Right ventricle myocardium inferior (tissue), 1 donor: ENCODE results near the gene SHISAL2A. TPM values are rescaled to one million over a fixed set of nuclear protein-coding genes. Genes with fewer than 3 reads are reported as not detected.

Experiments
- ATAC-seq: fragments of 200-7000 bp; cut with Tn5 transposase; one replicate; pipeline ENCODE4 v1.9.1; 2020; ENCODE audit warnings: mild to moderate bottlenecking, moderate library complexity
- DNase-seq: peaks from one replicate; pipeline ENCODE4 v3.0.0; 2021; ENCODE audit errors: missing footprints
- intact Hi-C: fragments of 100-400 bp; cut with DNase I; formaldehyde crosslinking; loops from one replicate; pipeline ENCODE4 v1.11.0; 2022
- total RNA-seq: library from RNA; stranded (reverse); fragmentation: NEBNext Ultra II Directional; extraction: Animal tissue kit (Norgen Biotek cat#: 25700); gene quantifications from one replicate; pipeline ENCODE4 v1.2.1, GENCODE V29; 2021
- donor health status: DM: no; HTN: yes; CAD: no; lungs with severe emphysema.

Gene SHISAL2A
- total RNA-seq, 1 donor from 2014 or later: not detected

GRCh38 chr1:52651904-52652303 lies 18.9 kb downstream of the SHISAL2A start:
- intact Hi-C loops: no loop called here
- DNase-seq (no peak), ATAC-seq (no peak)

DNA sequence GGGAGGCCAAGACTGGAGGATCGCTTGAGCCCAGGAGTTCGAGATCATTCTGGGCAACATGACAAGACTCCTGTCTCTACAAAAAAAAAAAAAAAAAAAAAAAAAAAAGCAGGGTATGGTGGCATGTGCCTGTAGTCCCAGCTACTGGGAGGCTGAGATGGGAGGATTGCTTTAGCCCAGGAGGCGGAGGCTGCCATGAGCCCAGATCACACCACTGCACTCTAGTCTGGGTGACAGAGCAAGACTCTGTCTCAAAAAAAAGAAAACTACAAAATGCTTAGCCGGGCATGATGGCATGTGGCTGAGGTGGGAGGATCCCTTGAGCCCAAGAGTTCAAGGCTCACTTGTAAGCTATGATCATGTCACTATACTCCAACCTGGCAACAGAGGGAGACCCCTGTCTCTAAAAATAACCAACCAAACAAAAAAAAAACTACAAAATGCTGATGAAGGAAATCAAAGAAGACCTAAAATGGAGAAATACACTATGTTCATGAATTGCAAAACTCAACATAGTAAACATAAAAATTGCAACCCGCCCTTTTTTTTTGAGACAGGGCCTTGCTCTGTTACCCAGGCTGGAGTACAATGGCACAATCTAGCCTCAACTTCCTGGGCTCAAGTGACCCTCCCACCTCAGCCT lies 20.4 kb downstream of the SHISAL2A start:
- no peak for ATAC-seq
- intact Hi-C loops: no loop called here

GRCh38 chr1:52654063-52654462 lies 21.1 kb downstream of the SHISAL2A start:
- no peak for DNase-seq
- ATAC-seq: no peak
- intact Hi-C loops: no loop called here

More for the DNA sequence above, 20.4 kb downstream of the SHISAL2A start:
- DNase-seq: no peak

- ATAC-seq (no peak), DNase-seq (no peak)
Observed at GRCh38 chr1:52657702-52658101, 24.7 kb downstream of the SHISAL2A start.

DNA sequence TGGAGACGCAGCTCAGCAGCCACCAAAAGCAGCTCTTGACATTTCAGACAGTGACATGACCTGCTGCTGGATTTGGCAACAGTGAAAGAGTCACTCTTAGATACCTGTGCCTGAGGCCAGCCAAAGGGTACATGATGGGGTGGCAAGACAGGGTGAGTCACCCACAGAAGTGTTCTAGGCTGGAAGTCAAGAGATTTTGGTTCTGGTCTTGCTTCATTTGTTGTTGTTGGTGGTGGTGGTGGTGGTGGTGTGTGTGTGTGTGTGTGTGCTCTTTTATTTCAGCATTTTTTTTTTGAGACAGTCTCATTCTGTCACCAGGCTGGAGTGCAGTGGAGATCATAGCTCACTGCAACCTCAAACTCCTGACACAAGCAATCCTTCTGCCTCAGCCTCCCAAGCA lies 25.8 kb downstream of the SHISAL2A start:
- intact Hi-C loops: no loop called here
- no peak for DNase-seq
- peak; percentile 50 for ATAC-seq

More at GRCh38 chr1:52657702-52658101, 24.7 kb downstream of the SHISAL2A start:
- intact Hi-C loops: no loop called here

DNA sequence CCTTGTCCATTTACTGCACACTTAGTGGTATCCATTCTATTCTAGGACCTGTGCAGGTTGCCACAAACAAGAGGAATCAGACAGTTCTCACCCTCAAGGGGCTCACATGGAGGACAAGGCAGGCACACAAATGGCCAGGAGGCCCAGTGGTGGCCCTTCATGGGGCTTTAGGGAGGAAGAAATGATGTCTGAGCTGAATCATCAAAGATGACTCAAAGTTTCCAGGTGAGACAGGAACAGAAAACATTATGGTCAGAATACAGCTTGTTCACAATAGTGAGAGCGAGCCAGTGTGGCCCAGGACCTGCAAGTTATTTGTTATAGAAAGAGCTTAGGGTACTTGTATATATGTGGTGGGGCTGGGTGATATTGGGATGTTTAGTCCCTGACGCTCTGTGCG lies 26.4 kb downstream of the SHISAL2A start:
- ATAC-seq (no peak), DNase-seq (no peak)
- intact Hi-C loops: no loop called here

DNA sequence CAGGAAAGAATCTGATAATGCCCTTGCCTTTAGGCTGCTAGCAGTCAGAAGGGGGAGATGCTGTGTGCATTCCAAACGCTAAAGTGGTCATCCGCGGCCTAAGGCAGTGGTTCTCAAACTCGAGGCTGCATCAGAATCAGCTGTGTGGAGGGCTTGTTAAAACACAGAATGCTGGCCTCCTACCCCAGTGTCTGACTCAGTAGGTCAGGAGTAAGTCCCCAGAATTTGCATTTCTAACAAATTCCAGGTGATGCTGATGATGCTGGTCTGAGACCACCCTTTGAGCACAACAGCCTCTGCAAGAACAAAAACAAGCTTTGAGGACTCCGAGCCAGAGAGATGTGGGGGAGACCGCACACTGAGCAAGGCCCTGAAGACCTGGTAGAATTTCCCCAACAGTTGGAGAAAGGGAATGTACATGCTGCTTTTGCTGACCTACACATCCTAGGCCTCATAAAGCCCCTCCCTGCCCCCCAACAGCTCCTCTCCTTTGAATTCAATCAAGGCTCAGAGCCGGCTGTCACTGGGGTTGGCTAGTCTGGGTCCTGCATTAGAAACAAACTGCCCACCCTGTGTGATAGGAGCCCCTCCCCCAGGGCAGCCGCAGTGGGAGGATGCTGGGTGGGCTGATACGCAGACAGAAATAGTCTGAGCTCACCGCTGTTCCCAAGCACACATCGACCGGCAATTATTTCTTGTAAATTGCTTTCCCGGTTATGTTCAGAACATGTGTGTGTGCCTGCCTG lies 27.1 kb downstream of the SHISAL2A start:
- ATAC-seq: no peak
- intact Hi-C loops: no loop called here
- no peak for DNase-seq

- ATAC-seq: no peak
- no peak for DNase-seq
- intact Hi-C loops: no loop called here
Observed at GRCh38 chr1:52660807-52661206, 27.8 kb downstream of the SHISAL2A start.

- DNase-seq (no peak), ATAC-seq (no peak)
- intact Hi-C loops: no loop called here
Observed at GRCh38 chr1:52662645-52663313, 29.8 kb downstream of the SHISAL2A start.

DNA sequence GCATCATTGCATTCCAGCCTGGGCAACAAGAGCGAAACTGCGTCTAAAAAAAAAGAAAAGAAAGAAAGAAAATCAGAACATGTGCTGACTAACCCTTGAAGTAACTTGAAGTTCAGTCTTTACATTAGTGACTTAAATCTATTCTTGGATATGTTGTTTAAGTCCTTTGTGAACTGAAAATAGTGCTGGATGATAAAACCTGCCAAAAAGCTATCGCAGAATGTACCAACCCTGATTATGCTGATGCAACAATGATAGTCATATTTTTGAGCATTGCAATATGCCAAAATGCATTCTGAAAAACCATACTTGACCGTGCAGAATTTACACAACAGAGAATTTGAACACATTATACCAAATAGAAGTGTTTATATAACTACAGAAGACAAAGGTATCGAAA lies 30.7 kb downstream of the SHISAL2A start:
- no peak for DNase-seq
- intact Hi-C loops: no loop called here
- no peak for ATAC-seq

GRCh38 chr1:52665006-52665941 lies 32.3 kb downstream of the SHISAL2A start:
- DNase-seq (no peak), ATAC-seq (no peak)
- intact Hi-C loops: no loop called here

GRCh38 chr1:52667290-52667689 lies 34.3 kb downstream of the SHISAL2A start:
- ATAC-seq: no peak
- intact Hi-C loops: no loop called here
- no peak for DNase-seq

GRCh38 chr1:52667984-52668383 lies 35.0 kb downstream of the SHISAL2A start:
- no peak for ATAC-seq
- DNase-seq: no peak
- intact Hi-C loops: no loop called here

GRCh38 chr1:52668711-52669110 lies 35.7 kb downstream of the SHISAL2A start:
- DNase-seq (no peak), ATAC-seq (no peak)
- intact Hi-C loops: no loop called here

DNA sequence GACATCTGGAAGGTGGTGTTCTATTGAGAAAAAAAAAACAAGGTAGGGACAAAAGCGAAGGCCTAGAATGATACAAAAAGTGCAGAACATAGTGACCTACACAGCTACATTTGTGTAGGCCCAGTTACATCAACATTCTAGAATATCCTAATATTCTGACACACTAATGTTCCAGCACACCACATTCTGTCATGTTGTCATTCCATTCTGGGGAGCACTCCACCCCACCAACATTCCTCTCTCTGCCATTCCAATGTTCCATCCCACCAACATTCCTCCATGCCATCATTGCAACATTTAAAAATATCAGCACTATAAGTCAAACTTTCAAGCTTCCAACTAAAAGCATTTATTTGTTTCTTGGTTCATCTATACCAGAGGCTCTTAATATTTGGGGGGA lies 36.7 kb downstream of the SHISAL2A start:
- DNase-seq (no peak), ATAC-seq (no peak)
- intact Hi-C loops: loop anchor here (10.0 kb wide), 1 partner anchor 65 kb away; the partner anchor contains the start of gene GPX7

DNA sequence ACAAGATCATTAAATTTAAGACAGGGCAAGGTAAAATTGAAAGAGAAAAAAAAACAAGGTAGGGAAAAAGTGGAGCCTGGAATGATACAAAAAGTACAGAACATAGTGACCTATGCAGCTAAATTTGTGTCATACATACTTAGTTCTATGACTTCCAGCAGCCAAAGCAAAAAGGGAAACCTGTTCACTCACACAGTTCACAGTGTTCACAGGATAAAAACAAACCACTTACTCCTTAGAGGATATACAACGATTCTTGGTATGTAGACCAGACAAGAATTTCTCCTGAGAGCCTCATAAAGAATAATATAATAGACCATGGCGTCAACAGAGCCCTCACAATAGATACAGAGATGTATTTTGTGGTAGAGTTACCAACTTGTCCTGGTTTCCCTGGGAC lies 37.6 kb downstream of the SHISAL2A start:
- intact Hi-C loops: loop anchor here (10.0 kb wide), 1 partner anchor 66 kb away; the partner anchor contains the start of gene GPX7
- ATAC-seq: no peak

GRCh38 chr1:52672946-52673345 lies 40.0 kb downstream of the SHISAL2A start:
- intact Hi-C loops: loop anchor here (10.0 kb wide), 1 partner anchor 68 kb away; the partner anchor contains the start of gene GPX7
- DNase-seq (no peak), ATAC-seq (no peak)

More for the DNA sequence above, 37.6 kb downstream of the SHISAL2A start:
- no peak for DNase-seq

GRCh38 chr1:52673513-52673912 lies 40.5 kb downstream of the SHISAL2A start:
- DNase-seq (no peak), ATAC-seq (no peak)
- intact Hi-C loops: loop anchor here (10.0 kb wide), 1 partner anchor 69 kb away; the partner anchor contains the start of gene GPX7
